IPS DF 19.7 (cell line): Measurements from ENCODE around the gene CD300LD.

ENCODE experiments used
- DNase-seq: peaks from one replicate; pipeline ENCODE4 v3.0.0-alpha.2; 2013; ENCODE audit warnings: low read depth, low spot score

Gene CD300LD

GRCh38 chr17:74543891-74544760, 48.0 kb downstream of the CD300LD start:
- no peak for DNase-seq

- DNase-seq: no peak
Observed at GRCh38 chr17:74543406-74543805, 48.7 kb downstream of the CD300LD start.

- no peak for DNase-seq
Observed at GRCh38 chr17:74542727-74543383, 49.2 kb downstream of the CD300LD start.

DNA sequence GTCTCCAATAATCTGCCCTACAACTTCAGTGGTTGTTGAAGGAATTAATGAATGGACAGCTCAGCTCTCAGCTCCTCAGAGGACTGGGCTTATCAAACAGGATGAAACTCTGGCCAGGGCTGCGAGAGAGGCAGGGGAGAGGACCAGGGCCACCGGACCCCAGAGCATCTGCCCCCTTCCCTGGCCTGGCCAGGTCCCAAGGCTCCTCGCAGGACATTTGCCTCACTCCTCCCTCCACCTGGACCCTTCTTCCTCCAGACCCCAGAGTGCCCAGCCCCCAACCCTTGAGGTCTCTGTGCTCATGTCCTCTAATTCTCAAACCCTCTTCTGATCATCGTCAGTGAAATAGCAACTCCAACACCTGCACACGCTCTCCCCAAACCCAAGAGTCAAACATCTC, 49.9 kb downstream of the CD300LD start:
- DNase-seq: no peak

DNA sequence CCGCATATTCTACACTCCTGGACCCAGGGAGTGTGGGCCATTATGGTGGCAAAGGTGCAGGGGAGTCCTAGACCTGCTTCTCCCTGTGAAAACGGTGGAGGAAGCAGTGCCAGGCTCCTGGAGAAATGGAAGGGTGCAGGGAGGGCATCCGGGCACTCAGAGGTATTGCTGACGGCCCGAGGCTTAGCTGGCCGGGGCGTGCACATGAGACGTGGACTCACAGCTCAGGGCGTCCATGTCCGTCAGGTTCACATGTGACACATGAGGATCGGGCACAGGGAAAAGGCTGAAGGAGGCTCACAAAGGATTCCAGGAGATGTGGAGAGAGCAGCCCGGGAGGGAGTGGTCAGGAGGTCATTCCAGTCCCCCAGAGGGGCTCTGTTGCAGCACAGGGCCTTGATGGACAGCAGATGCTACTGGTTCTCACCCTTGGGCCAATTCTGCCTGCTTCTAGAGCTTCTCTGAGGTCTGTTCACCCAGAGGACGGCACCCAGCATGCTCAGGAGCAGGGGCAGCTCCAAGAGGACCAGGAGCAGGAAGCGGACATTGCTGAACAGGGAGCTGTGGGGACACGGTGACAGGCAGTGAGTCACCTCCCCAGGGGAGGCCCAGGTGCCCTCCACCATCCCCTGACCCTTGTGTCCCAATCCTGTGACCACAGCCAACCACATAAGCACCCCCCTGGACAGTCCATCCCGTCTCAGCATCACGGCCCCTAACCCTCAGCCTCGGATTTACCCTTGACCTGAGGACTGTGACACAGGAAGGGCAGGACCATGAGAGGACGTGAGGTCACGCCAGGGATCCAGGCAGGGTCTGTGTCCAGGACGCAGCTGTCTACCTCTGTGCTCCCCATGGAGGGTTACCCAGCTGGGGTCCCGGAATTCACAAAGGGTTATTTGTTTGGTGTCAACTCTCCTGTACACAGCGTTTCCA, 50.6 kb downstream of the CD300LD start:
- DNase-seq: no peak

- no peak for DNase-seq
Observed at GRCh38 chr17:74539281-74539820, 52.7 kb downstream of the CD300LD start.

GRCh38 chr17:74536890-74537289, 55.2 kb downstream of the CD300LD start:
- DNase-seq: no peak

GRCh38 chr17:74532115-74532514, 60.0 kb downstream of the CD300LD start:
- DNase-seq: peak; percentile 59

DNA sequence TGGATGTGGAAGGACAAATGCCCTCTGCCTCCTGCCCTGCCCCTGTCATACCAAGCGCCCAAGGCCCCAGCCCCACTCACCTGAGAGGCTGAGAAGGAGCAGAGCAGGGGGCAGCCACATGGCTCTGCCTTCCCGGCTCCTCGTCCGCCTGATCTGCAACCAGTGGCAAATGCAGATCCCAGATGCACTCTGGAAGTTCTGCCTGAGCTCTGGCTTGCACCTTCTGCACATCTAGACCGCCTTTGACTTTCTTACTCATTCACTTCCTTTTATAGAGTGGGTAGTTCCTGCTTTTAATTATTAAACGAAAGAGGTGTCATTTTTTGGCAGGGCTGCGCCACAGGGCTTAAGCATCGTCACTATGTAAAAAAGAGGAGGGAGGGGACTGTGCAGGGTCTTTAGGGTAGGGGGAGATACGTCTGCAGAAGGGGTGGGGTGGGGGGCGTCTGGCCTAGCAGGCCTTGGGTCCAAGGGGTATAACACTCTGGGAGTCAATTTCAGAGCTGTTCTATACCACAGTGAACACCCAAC, 60.8 kb downstream of the CD300LD start, which contains the start of gene CD300LB:
TSS of gene CD300LB (minus strand) at position 245 of the 531 bp plus-strand sequence. CDS start at position 120, 125 bp downstream.
- DNase-seq: no peak

GRCh38 chr17:74530831-74531150, 61.3 kb downstream of the CD300LD start:
- DNase-seq: no peak
